Stimulated activated CD4-positive, alpha-beta T cell treated with anti-CD3 and anti-CD28 coated beads, Interleukin-1b, Interleukin-23, amount 100 ng/mL, for 24 hours (primary cell): ENCODE measurements around the gene MAGEB1.

Source experiments
- DNase-seq, 4 experiments: peaks; one replicate each; pipeline ENCODE4 v3.0.0-alpha.2; 2020; ENCODE audit warnings: low read depth in 4 of 4, low spot score in 1 of 4

Gene MAGEB1

DNA sequence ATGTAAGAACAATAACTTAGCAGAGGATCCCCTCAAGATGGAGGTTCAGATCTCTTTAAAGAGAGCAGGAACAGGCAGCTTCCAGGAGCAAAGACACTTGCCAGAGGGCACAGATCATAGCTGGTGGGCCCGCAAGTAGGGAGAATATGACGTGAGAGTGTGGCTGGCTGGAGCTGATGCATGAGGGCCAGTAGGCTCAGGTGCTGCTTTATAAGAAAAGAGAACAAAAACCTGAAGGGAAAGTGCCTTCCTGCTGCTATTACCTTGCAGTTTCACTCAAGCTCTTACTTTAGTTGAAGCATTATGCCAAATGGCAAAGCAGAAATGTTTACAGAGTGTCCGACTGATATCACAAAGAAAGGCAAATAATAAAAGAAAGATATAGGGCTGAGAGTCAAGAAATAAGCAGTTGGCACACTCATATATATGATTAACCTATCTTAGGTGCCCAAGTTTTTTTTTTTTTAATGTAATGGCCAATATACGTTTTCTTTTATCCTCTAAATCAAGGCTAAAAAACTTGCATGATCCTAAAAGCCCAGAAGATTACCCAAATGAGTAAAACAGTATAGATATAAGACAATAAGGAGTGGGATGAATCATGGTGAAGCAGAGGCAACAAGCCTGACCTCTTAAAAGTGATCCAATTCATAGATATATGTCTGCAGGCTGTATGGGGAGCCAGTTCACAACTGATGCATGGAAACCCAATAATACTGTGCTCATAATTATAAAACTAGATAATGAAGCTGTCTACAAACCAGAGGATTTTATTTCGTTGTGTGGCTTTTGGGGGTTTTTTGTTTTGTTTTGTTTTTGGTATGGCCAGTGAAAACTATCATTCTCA lies 49.7 kb downstream of the MAGEB1 start:
- DNase-seq, result no peak

DNA sequence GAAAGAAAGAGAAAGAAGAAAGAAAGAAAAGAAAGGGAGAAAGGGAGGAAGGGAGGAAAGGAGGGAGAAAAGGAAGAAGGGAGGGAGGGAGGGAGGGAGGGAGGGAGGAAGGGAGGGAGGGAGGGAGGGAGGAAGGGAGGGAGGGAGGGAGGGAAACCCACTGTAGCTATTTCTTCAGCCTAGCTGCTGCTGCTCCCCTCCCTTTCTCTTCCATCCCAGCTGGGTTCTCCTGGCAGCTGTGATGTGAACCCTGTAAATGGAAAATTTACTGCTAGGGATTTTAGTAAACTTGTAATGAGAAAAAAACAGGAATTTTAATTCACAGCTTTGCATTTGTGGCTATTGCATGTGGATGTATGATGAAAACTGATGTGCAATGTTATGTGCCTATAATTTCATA lies 54.3 kb downstream of the MAGEB1 start:
- DNase-seq, result no peak
